Thoracic aorta (tissue), 2 donors: Measurements from ENCODE around the gene FBXO2. TPM values are rescaled to one million over a fixed set of nuclear protein-coding genes. Genes with fewer than 3 reads are reported as not detected.

Experiments used
- ATAC-seq: fragments of 150-250 bp; one replicate; pipeline ENCODE4 v1.8.0; 2017; ENCODE audit warnings: low read depth; ENCODE audit not compliant: insufficient number of reproducible peaks, low FRiP score
- DNase-seq: peaks from one replicate; pipeline ENCODE4 v3.0.0-alpha.2; 2020; ENCODE audit warnings: low spot score
- H3K27ac ChIP-seq, 2 donors: fragments of 200-600 bp; sonication (generic); 1 replicate in 1 of 2; 2 replicates in 1 of 2; pipeline ENCODE4 v1.5.1; 2016; ENCODE audit warnings: mild to moderate bottlenecking in 2 of 2, moderate library complexity in 2 of 2
- H3K27me3 ChIP-seq: fragments of 200-600 bp; sonication (generic); replicated peaks from 2 replicates; pipeline ENCODE4 v1.6.0; 2016; ENCODE audit warnings: mild to moderate bottlenecking; ENCODE audit not compliant: insufficient read depth
- H3K36me3 ChIP-seq: fragments of 200-600 bp; sonication (generic); one replicate; pipeline ENCODE4 v1.5.1; 2016
- H3K4me1 ChIP-seq, 2 donors: fragments of 200-600 bp; sonication (generic); 1 replicate in 1 of 2; 2 replicates in 1 of 2; pipeline versions ENCODE4 v1.5.1 to v1.6.0; 2016; ENCODE audit warnings: low read depth in 2 of 2, mild to moderate bottlenecking in 1 of 2; ENCODE audit not compliant: control insufficient read depth in 1 of 2
- H3K4me3 ChIP-seq: fragments of 200-600 bp; sonication (generic); 2 replicates; pipeline ENCODE4 v1.5.1; 2016; ENCODE audit warnings: mild to moderate bottlenecking
- H3K9me3 ChIP-seq: fragments of 200-600 bp; sonication (generic); 2 replicates; pipeline ENCODE4 v1.5.1; 2016
- CTCF ChIP-seq: fragments of 200-600 bp; sonication (generic); IDR thresholded peaks from one replicate; pipeline ENCODE4 v1.5.1; 2019; ENCODE audit warnings: antibody characterized with exemption
- total RNA-seq, 2 donors: library from RNA; depleted of rRNA; stranded (reverse); fragments of >200 nt; gene quantifications; one replicate each; pipeline versions ENCODE4 v1.1.0 to v1.2.3, GENCODE V29; 2016

FBXO2 gene
- total RNA-seq, 2 donors from 2014 or later: 3.8 to 12.9 TPM

DNA sequence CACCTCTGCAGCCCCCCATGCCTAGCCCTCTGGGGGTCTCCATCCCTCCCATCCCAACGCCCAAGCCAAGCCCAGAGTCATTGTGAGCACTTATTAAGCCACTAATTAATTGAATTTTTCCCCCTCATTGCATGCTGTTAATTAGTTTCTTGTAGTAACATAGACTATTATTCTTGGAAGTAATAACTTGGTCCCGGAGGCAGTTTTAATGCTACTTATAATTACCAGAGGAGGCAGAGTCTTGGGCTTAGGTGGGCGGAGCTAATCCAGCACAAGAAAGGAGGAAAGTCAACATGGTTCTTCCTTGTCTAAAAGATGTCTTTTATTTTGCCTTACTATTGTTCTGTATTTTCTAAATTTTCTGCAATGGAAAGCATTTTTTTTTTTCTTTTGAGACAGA, 27.7 kb downstream of the FBXO2 start:
- DNase-seq (no peak), ATAC-seq (no peak)
- H3K4me3 ChIP-seq: no peak overlapping the region
- H3K27ac ChIP-seq: no peak overlapping the region
- no peaks in the 10 kb centered on the region for H3K9me3 ChIP-seq
- H3K4me1 ChIP-seq: no peaks in the 10 kb centered on the region
- no peaks in the 10 kb centered on the region for H3K27me3 ChIP-seq
- no peaks in the 10 kb centered on the region for H3K36me3 ChIP-seq
- TF ChIP-seq CTCF: no peak

DNA sequence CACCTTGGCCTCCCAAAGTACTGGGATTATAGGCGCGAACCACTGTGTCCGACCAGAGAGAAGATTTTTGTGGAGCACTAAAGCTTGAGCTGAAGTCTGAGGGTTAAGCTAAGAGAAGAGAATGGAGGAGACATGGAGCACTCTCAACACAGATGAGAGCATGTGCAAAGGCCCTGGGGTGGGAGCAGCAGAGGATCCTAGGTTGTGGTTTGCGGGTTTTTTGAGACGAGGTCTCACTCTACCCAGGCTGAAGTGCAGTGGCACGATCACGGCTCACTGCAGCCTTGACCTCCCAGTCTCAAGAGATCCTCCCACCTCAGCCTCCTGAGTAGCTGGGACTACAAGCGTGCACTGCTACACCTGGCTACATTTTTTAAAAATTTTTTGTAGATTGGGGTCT, 30.5 kb downstream of the FBXO2 start:
- Histone ChIP-seq H3K9me3 (no peaks in the 10 kb centered on the region), H3K4me1 (no peaks in the 10 kb centered on the region), H3K27me3 (no peaks in the 10 kb centered on the region), H3K27ac (no peak overlapping the region), H3K36me3 (no peaks in the 10 kb centered on the region), H3K4me3 (no peak overlapping the region)
- DNase-seq: no peak
- TF ChIP-seq CTCF: no peak
- no peak for ATAC-seq

GRCh38 chr1:11622398-11622797, 31.8 kb downstream of the FBXO2 start:
- TF ChIP-seq CTCF: no peak
- ATAC-seq: no peak

GRCh38 chr1:11620924-11621323, 33.3 kb downstream of the FBXO2 start:
- Histone ChIP-seq H3K27ac (no peak overlapping the region), H3K36me3 (no peaks in the 10 kb centered on the region), H3K4me3 (no peak overlapping the region), H3K4me1 (no peaks in the 10 kb centered on the region), H3K27me3 (no peaks in the 10 kb centered on the region), H3K9me3 (no peaks in the 10 kb centered on the region)
- no peak for ATAC-seq
- DNase-seq: no peak
- TF ChIP-seq CTCF: no peak

More at GRCh38 chr1:11622398-11622797, 31.8 kb downstream of the FBXO2 start:
- no peaks in the 10 kb centered on the region for H3K9me3 ChIP-seq
- H3K36me3 ChIP-seq: no peaks in the 10 kb centered on the region
- no peaks in the 10 kb centered on the region for H3K4me1 ChIP-seq
- no peak overlapping the region for H3K27ac ChIP-seq
- no peaks in the 10 kb centered on the region for H3K27me3 ChIP-seq
- DNase-seq: no peak
- H3K4me3 ChIP-seq: no peak overlapping the region

GRCh38 chr1:11620405-11620804, 33.8 kb downstream of the FBXO2 start:
- Histone ChIP-seq H3K27me3 (no peaks in the 10 kb centered on the region), H3K36me3 (no peaks in the 10 kb centered on the region), H3K4me3 (no peak overlapping the region), H3K27ac (no peak overlapping the region), H3K9me3 (no peaks in the 10 kb centered on the region), H3K4me1 (no peaks in the 10 kb centered on the region)
- ATAC-seq (no peak), DNase-seq (no peak)
- no peak for TF ChIP-seq CTCF
